GM20000 (cell line): Measurements from ENCODE around the gene MYCT1.

Source experiments
- DNase-seq: peaks from one replicate; pipeline ENCODE4 v3.0.0; 2012; ENCODE audit warnings: low spot score
- CTCF ChIP-seq: IDR thresholded peaks from 2 replicates; pipeline ENCODE4 v1.5.1; 2012; ENCODE audit warnings: mild to moderate bottlenecking, control low read depth; ENCODE audit errors: extremely low read depth, missing control alignments

Gene MYCT1

DNA sequence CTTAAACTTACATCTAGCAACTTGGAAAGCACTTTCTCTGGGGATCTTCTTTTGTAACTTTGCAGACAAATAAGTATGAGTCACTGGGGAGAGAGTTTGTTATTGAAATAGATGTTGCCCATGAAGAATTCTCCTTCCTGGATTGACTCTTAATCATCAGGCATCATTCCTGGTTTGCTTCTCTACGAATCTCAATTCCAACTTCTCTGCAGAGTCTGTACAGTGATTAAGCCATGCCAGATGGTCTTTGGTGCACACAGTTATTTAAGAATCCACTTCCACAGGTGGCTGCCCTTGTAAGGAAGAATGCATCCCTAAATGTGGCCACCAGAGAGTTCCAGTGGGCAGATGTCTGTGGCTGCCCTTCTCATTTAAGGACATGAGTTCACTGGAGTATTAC, 25.7 kb downstream of the MYCT1 start:
- TF ChIP-seq CTCF, result no peak
- DNase-seq, result no peak

- no peak for TF ChIP-seq CTCF
- no peak for DNase-seq
Observed at GRCh38 chr6:152726313-152726712, 28.6 kb downstream of the MYCT1 start.

DNA sequence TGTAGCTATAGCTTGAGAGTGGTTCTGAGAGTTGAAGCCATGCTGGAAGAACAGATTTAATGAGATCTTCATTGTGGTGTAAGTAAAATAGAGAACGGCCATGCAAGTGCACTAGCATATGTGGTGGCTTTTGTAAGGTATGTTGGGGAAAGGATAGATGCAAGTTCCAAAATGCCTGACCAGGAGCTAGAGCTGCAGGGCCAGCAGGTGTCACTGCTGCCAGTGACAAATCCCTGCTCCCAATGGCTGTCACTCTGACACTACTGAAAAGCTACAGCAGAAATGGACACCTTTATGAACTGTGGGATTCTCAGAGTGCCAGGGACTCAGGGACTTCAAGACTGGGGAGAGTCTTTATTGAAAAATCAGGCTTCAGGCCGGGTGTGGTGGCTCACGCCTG, 29.8 kb downstream of the MYCT1 start:
- no peak for DNase-seq
- TF ChIP-seq CTCF, result no peak

- DNase-seq, result no peak
- no peak for TF ChIP-seq CTCF
Observed at GRCh38 chr6:152734630-152735029, 36.9 kb downstream of the MYCT1 start.

- TF ChIP-seq CTCF, result no peak
- DNase-seq, result no peak
Observed at GRCh38 chr6:152736687-152737273, 39.1 kb downstream of the MYCT1 start.

GRCh38 chr6:152745509-152746171, 47.9 kb downstream of the MYCT1 start:
- TF ChIP-seq CTCF, result no peak
- DNase-seq, result no peak

GRCh38 chr6:152746172-152746553, 48.5 kb downstream of the MYCT1 start:
- DNase-seq, result no peak
- no peak for TF ChIP-seq CTCF
